ENCODE measurements around the gene FRMD5.

The FRMD5 gene

GRCh38 chr15:43918717-43919116 lies 276.4 kb downstream of the FRMD5 start:
- DNase-seq = no peak

- DNase-seq = no peak
These were observed 278.8 kb downstream of the FRMD5 start for GRCh38 chr15:43916326-43916660.

GRCh38 chr15:43915631-43916325 lies 279.3 kb downstream of the FRMD5 start:
- DNase-seq = no peak

- DNase-seq = no peak
These were observed 281.1 kb downstream of the FRMD5 start for GRCh38 chr15:43913941-43914340.

- DNase-seq = no peak
These were observed 281.9 kb downstream of the FRMD5 start for GRCh38 chr15:43913026-43913780.

- no peak for DNase-seq
These were observed 282.9 kb downstream of the FRMD5 start for GRCh38 chr15:43912208-43912607.

GRCh38 chr15:43911235-43911781 lies 283.8 kb downstream of the FRMD5 start:
- DNase-seq = no peak

- no peak for DNase-seq
These were observed 286.5 kb downstream of the FRMD5 start for GRCh38 chr15:43908516-43909050.

- DNase-seq = no peak
These were observed 289.3 kb downstream of the FRMD5 start for GRCh38 chr15:43905755-43906154.

- DNase-seq = peak; percentile 91
These were observed 291.2 kb downstream of the FRMD5 start for GRCh38 chr15:43903864-43904290.

- peak; percentile 52 for DNase-seq
These were observed 293.6 kb downstream of the FRMD5 start for GRCh38 chr15:43901495-43901894.

GRCh38 chr15:43900996-43901395 lies 294.1 kb downstream of the FRMD5 start:
- DNase-seq = peak; percentile 25

GRCh38 chr15:43899928-43900327 lies 295.1 kb downstream of the FRMD5 start:
- DNase-seq = no peak

GRCh38 chr15:43898891-43899290 lies 296.2 kb downstream of the FRMD5 start:
- DNase-seq = no peak

GRCh38 chr15:43896543-43896942 lies 298.5 kb downstream of the FRMD5 start:
- DNase-seq = no peak

GRCh38 chr15:43895586-43895985 lies 299.5 kb downstream of the FRMD5 start:
- DNase-seq = no peak

GRCh38 chr15:43893956-43894355 lies 301.1 kb downstream of the FRMD5 start:
- no peak for DNase-seq

GRCh38 chr15:43889042-43889441 lies 306.0 kb downstream of the FRMD5 start:
- DNase-seq = no peak

GRCh38 chr15:43887901-43888300 lies 307.2 kb downstream of the FRMD5 start:
- no peak for DNase-seq

GRCh38 chr15:43886558-43886957 lies 308.5 kb downstream of the FRMD5 start:
- no peak for DNase-seq

- no peak for DNase-seq
These were observed 311.5 kb downstream of the FRMD5 start for GRCh38 chr15:43883571-43883970.

- peak; percentile 38 for DNase-seq
These were observed 313.1 kb downstream of the FRMD5 start for GRCh38 chr15:43881944-43882343.

GRCh38 chr15:43881245-43881644 lies 313.8 kb downstream of the FRMD5 start:
- no peak for DNase-seq
